Fibroblast of mammary gland (primary cell): Measurements from ENCODE around the gene CRK.

ENCODE experiments used
- DNase-seq: peaks from one replicate; pipeline ENCODE4 v3.0.0-alpha.2; 2010; ENCODE audit warnings: low read depth
- H3K4me3 ChIP-seq: 2 replicates; pipeline ENCODE4 v1.5.1; 2011; ENCODE audit warnings: low read depth, mild to moderate bottlenecking, low read length, moderate library complexity; ENCODE audit not compliant: control insufficient read depth
- CTCF ChIP-seq: conservative IDR thresholded peaks from 2 replicates; pipeline ENCODE4 v1.5.1; 2011; ENCODE audit warnings: low read depth, low read length, inconsistent platforms; ENCODE audit not compliant: control insufficient read depth, insufficient read depth

The CRK gene

GRCh38 chr17:1413281-1413791, 42.7 kb downstream of the CRK start:
- TF ChIP-seq CTCF: no peak
- DNase-seq: peak; percentile 94
- H3K4me3 ChIP-seq: no peak overlapping the region

GRCh38 chr17:1412185-1413110, 43.6 kb downstream of the CRK start:
- no peak overlapping the region for H3K4me3 ChIP-seq
- no peak for TF ChIP-seq CTCF
- peak; percentile 38 for DNase-seq

- no peak for DNase-seq
- no peak overlapping the region for H3K4me3 ChIP-seq
- TF ChIP-seq CTCF: no peak
These were observed 53.8 kb downstream of the CRK start for GRCh38 chr17:1402262-1402586.

GRCh38 chr17:1399679-1400512, 56.1 kb downstream of the CRK start, which contains the start of gene YWHAE:
Gene YWHAE, minus strand, starts transcription at chr17:1400222. Its CDS starts 112 bp downstream, at chr17:1400110.
- no peak for TF ChIP-seq CTCF
- peak within 1 kb of the TSS; percentile 99 for H3K4me3 ChIP-seq
- DNase-seq: peak; percentile 91

GRCh38 chr17:1398931-1399678, 56.9 kb downstream of the CRK start:
- DNase-seq: peak; percentile 42

More at GRCh38 chr17:1398931-1399678, 56.9 kb downstream of the CRK start:
- no peak for TF ChIP-seq CTCF
- peak overlapping the region; percentile 99 for H3K4me3 ChIP-seq
